ENCODE results near the gene MYO1E.

DNA sequence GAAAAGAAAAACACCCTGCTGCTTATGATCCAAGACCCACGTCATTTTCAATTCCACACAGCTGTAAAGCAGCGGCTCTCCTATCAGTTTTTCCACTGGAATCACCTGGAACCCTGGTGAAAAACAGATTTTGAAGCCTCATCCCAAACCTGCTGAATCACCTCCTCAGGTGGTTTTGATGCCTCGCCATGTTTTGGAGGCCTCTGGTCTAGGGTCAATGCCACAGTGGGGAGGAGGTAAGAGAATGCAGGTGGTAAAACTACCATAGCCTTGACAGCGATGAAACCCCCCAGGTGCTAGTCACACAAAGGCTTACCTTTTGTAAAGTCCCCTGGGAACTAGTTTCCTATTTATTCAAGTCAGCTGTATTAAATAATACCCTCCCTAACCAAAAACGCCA lies 24.8 kb downstream of the MYO1E start:
- TF ChIP-seq, protein P1, sequence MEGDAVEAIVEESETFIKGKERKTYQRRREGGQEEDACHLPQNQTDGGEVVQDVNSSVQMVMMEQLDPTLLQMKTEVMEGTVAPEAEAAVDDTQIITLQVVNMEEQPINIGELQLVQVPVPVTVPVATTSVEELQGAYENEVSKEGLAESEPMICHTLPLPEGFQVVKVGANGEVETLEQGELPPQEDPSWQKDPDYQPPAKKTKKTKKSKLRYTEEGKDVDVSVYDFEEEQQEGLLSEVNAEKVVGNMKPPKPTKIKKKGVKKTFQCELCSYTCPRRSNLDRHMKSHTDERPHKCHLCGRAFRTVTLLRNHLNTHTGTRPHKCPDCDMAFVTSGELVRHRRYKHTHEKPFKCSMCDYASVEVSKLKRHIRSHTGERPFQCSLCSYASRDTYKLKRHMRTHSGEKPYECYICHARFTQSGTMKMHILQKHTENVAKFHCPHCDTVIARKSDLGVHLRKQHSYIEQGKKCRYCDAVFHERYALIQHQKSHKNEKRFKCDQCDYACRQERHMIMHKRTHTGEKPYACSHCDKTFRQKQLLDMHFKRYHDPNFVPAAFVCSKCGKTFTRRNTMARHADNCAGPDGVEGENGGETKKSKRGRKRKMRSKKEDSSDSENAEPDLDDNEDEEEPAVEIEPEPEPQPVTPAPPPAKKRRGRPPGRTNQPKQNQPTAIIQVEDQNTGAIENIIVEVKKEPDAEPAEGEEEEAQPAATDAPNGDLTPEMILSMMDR (IDR thresholded peaks at IDR 0.05), result no peak
- TF ChIP-seq POLR2AphosphoS5 (IDR thresholded peaks at IDR 0.05), result no peak

Data from gastroesophageal sphincter (tissue), 3 donors.